KMS-11 (cell line): ENCODE results near the gene TNRC6B.

ENCODE experiments used
- H2AFZ ChIP-seq: fragments of 200-600 bp; sonication (generic); 2 replicates; pipeline ENCODE4 v1.6.1; 2016; ENCODE audit warnings: antibody characterized with exemption, mixed run types, low read depth
- H3K27ac ChIP-seq: fragments of 200-600 bp; sonication (generic); 2 replicates; pipeline ENCODE4 v1.6.1; 2016; ENCODE audit warnings: mild to moderate bottlenecking, mixed run types
- H3K27me3 ChIP-seq: fragments of 200-600 bp; sonication (generic); 2 replicates; pipeline ENCODE4 v1.6.1; 2017; ENCODE audit warnings: mild to moderate bottlenecking, low read depth, mixed run types, moderate library complexity; ENCODE audit not compliant: insufficient read depth
- H3K36me3 ChIP-seq: fragments of 200-600 bp; sonication (generic); 2 replicates; pipeline ENCODE4 v1.6.1; 2017; ENCODE audit warnings: mild to moderate bottlenecking, mixed run types; ENCODE audit not compliant: insufficient read depth
- H3K4me1 ChIP-seq: fragments of 200-600 bp; sonication (generic); 2 replicates; pipeline ENCODE4 v1.6.1; 2016; ENCODE audit warnings: mild to moderate bottlenecking, low read depth, mixed run types; ENCODE audit not compliant: poor library complexity, severe bottlenecking
- H3K4me2 ChIP-seq: fragments of 200-600 bp; sonication (generic); 2 replicates; pipeline ENCODE4 v1.7.0; 2016; ENCODE audit warnings: mild to moderate bottlenecking, mixed run types
- H3K4me3 ChIP-seq: fragments of 200-600 bp; sonication (generic); IDR thresholded peaks from 2 replicates; pipeline ENCODE4 v1.6.1; 2017; ENCODE audit warnings: low read depth, low read length, mixed read lengths; ENCODE audit not compliant: insufficient read depth
- H3K79me2 ChIP-seq: fragments of 200-600 bp; sonication (generic); 2 replicates; pipeline ENCODE4 v1.6.1; 2016; ENCODE audit warnings: low read depth, mixed run types; ENCODE audit not compliant: insufficient read depth
- H3K9ac ChIP-seq: fragments of 200-600 bp; sonication (generic); 2 replicates; pipeline ENCODE4 v1.6.1; 2016; ENCODE audit warnings: mild to moderate bottlenecking, mixed run types
- H4K20me1 ChIP-seq: fragments of 200-600 bp; sonication (generic); 2 replicates; pipeline ENCODE4 v1.6.1; 2016; ENCODE audit warnings: mild to moderate bottlenecking, mixed run types; ENCODE audit not compliant: insufficient read depth
- CTCF ChIP-seq: fragments of 200-600 bp; sonication (generic); conservative IDR thresholded peaks from 2 replicates; pipeline ENCODE4 v1.6.1; 2017; ENCODE audit warnings: low read depth, mild to moderate bottlenecking, antibody characterized with exemption, low read length, moderate library complexity, mixed read lengths

The TNRC6B gene

GRCh38 chr22:40324468-40325305 is 147.0 kb downstream of the TNRC6B start:
- Histone ChIP-seq H3K27me3 (no peaks in the 10 kb centered on the region), H3K4me3 (no peak overlapping the region), H4K20me1 (no peaks in the 10 kb centered on the region), H3K4me1 (no peaks in the 10 kb centered on the region), H3K27ac (no peak overlapping the region), H3K79me2 (no peaks in the 10 kb centered on the region), H3K4me2 (no peak overlapping the region), H2AFZ (no peak overlapping the region), H3K36me3 (no peaks in the 10 kb centered on the region), H3K9ac (no peak overlapping the region)
- no peak for TF ChIP-seq CTCF

GRCh38 chr22:40325315-40325714 is 147.6 kb downstream of the TNRC6B start:
- Histone ChIP-seq H4K20me1 (no peaks in the 10 kb centered on the region), H3K4me3 (no peak overlapping the region), H2AFZ (no peak overlapping the region), H3K9ac (no peak overlapping the region), H3K79me2 (no peaks in the 10 kb centered on the region), H3K27ac (no peak overlapping the region), H3K4me1 (no peaks in the 10 kb centered on the region), H3K27me3 (no peaks in the 10 kb centered on the region), H3K4me2 (no peak overlapping the region), H3K36me3 (no peaks in the 10 kb centered on the region)
- no peak for TF ChIP-seq CTCF

- H3K9ac ChIP-seq, result no peak overlapping the region
- H3K27me3 ChIP-seq, result no peaks in the 10 kb centered on the region
- H3K4me1 ChIP-seq, result no peaks in the 10 kb centered on the region
- H3K4me2 ChIP-seq, result no peak overlapping the region
- no peak for TF ChIP-seq CTCF
- H3K36me3 ChIP-seq, result no peaks in the 10 kb centered on the region
- no peak overlapping the region for H3K4me3 ChIP-seq
- H4K20me1 ChIP-seq, result no peaks in the 10 kb centered on the region
- H3K79me2 ChIP-seq, result no peaks in the 10 kb centered on the region
- no peak overlapping the region for H3K27ac ChIP-seq
- no peak overlapping the region for H2AFZ ChIP-seq
Measured at GRCh38 chr22:40326905-40327735, 149.4 kb downstream of the TNRC6B start.

GRCh38 chr22:40328546-40329456 is 151.1 kb downstream of the TNRC6B start:
- no peaks in the 10 kb centered on the region for H3K4me1 ChIP-seq
- H3K27ac ChIP-seq, result no peak overlapping the region
- no peak overlapping the region for H3K4me3 ChIP-seq
- H3K9ac ChIP-seq, result no peak overlapping the region
- H3K27me3 ChIP-seq, result no peaks in the 10 kb centered on the region
- no peak overlapping the region for H3K4me2 ChIP-seq
- no peak overlapping the region for H2AFZ ChIP-seq
- no peaks in the 10 kb centered on the region for H4K20me1 ChIP-seq
- no peaks in the 10 kb centered on the region for H3K79me2 ChIP-seq
- TF ChIP-seq CTCF, result no peak
- no peaks in the 10 kb centered on the region for H3K36me3 ChIP-seq
